ENCODE results near the gene TCEAL8. TPM values are rescaled to one million over a fixed set of nuclear protein-coding genes. Genes with fewer than 3 reads are reported as not detected.
"Not testable (repeated sequence)": the region's sequence is repeated elsewhere in the genome, so short reads cannot be mapped to it uniquely, and the experiment has no call there.

Gene TCEAL8
- polyA plus RNA-seq, 1 donor from 2014 or later, result 41.1 TPM

GRCh38 chrX:103236296-103236695 lies 18.7 kb downstream of the TCEAL8 start:
- Mint-ChIP-seq H3K4me3 (no peak overlapping the region), H3K36me3 (no peaks in the 10 kb centered on the region), H3K4me1 (no peaks in the 10 kb centered on the region)

GRCh38 chrX:103235608-103236007 lies 19.3 kb downstream of the TCEAL8 start:
- not testable (repeated sequence) for H3K27ac Mint-ChIP-seq, H3K4me3 Mint-ChIP-seq, H3K36me3 Mint-ChIP-seq, H3K27me3 Mint-ChIP-seq, H3K9me3 Mint-ChIP-seq, H3K4me1 Mint-ChIP-seq

More at GRCh38 chrX:103236296-103236695, 18.7 kb downstream of the TCEAL8 start:
- Mint-ChIP-seq H3K9me3 (no peaks in the 10 kb centered on the region), H3K27me3 (peaks cover 4% of the 10 kb centered on the region), H3K27ac (no peak overlapping the region)

GRCh38 chrX:103234869-103235268 lies 20.1 kb downstream of the TCEAL8 start:
- H3K9me3 Mint-ChIP-seq, result no peaks in the 10 kb centered on the region
- H3K4me1 Mint-ChIP-seq, result no peaks in the 10 kb centered on the region
- peaks cover 10% of the 10 kb centered on the region for H3K27me3 Mint-ChIP-seq
- H3K27ac Mint-ChIP-seq, result no peak overlapping the region
- H3K36me3 Mint-ChIP-seq, result no peaks in the 10 kb centered on the region
- H3K4me3 Mint-ChIP-seq, result no peak overlapping the region

- Mint-ChIP-seq H3K27me3 (peaks cover 12% of the 10 kb centered on the region), H3K4me3 (no peak overlapping the region), H3K27ac (no peak overlapping the region), H3K9me3 (no peaks in the 10 kb centered on the region), H3K4me1 (no peaks in the 10 kb centered on the region), H3K36me3 (no peaks in the 10 kb centered on the region)
Observed at GRCh38 chrX:103233263-103233662, 21.7 kb downstream of the TCEAL8 start.

GRCh38 chrX:103225918-103226317 lies 29.0 kb downstream of the TCEAL8 start:
- H3K36me3 Mint-ChIP-seq, H3K4me1 Mint-ChIP-seq, H3K9me3 Mint-ChIP-seq, H3K27ac Mint-ChIP-seq, H3K4me3 Mint-ChIP-seq, H3K27me3 Mint-ChIP-seq: not testable (repeated sequence)

DNA sequence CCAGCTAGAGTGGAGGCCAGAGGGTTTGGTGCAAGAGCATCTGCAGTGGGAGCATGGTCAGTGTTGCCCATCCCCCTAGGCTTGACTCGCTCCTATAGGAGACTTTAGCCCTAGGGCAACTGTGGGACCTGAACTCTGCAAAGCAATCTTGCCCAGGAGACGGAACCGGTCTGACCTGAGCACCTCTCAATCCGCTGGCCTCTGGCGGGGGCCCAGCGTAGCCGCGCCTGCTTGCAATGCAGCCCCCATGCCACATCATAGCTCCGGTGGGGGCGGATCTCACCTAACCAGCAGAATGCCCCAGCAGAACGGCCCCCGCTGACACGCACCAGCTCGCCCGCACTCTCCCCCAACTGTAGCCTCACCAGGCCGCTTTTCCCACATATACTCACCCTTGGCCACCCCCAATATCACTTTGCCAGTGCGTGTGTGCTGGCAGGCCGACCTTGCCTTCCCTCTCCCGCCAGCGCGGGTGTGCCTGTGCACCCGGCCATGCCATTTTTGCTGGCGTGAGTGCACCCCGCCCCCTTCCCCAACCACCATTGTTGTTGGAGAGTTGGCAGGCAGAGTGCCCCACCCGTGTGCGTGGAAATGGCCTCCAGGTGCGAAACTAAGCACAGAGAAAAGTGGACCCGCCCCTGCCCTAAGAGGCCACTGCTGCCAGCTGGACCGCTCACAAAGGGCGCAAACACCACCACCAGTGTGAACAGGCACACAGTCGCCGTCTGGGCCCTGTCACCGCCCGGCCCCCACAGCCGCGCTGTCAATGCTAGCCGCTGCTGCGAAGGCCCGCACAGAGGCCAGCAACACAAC lies 34.2 kb downstream of the TCEAL8 start:
- Mint-ChIP-seq H3K4me1 (peaks cover 0 to 1% (median 0%) of the 10 kb centered on the region in 3 donors), H3K27ac (no peak overlapping the region), H3K36me3 (no peaks in the 10 kb centered on the region), H3K4me3 (no peak overlapping the region), H3K27me3 (no peaks in the 10 kb centered on the region), H3K9me3 (peaks cover 0 to 3% (median 0%) of the 10 kb centered on the region in 3 donors)

DNA sequence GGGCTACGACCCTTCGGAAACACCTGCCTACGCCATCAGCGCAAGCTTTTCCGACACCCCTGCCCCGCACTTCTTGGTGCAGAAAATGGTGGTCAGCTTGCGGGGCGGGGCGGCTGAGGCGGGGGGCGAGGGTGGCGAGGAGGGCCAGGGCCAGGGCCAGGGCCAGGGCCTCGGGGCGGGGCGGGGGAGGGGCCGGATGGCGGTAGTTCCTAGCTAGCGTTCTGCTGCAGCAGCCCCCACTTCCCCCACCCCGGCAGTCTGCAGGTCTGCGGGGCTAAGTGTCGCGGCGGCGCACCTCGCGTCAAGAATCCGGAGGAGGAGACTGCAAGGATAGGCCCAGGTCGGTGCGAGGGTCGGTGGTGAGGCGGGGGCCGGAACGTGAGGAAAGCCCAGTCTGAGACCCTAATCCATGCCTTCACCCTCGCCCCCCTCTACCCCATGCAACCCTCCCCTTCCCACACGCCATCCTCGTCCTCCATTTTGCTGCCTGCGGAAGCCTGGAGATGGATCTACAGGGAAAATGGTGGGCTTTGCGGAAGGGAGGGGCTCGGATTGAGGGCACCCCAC lies 39.4 kb downstream of the TCEAL8 start:
- Mint-ChIP-seq H3K4me1 (peaks cover 0 to 4% (median 3%) of the 10 kb centered on the region in 3 donors), H3K9me3 (no peaks in the 10 kb centered on the region), H3K27ac (peak overlapping the region in 1 of 3 donors; percentile 30), H3K4me3 (peak overlapping the region; percentile 67 to 92 (median 84)), H3K27me3 (peaks cover 6% of the 10 kb centered on the region), H3K36me3 (no peaks in the 10 kb centered on the region)

GRCh38 chrX:103214870-103215424 lies 40.0 kb downstream of the TCEAL8 start, which contains the start of gene BEX4:
TSS of gene BEX4 (plus strand) at chrX:103215108. CDS start at chrX:103216154, 1,046 bp downstream.
- H3K4me1 Mint-ChIP-seq, result peaks cover 0 to 4% (median 3%) of the 10 kb centered on the region in 3 donors
- no peaks in the 10 kb centered on the region for H3K9me3 Mint-ChIP-seq
- peak within 1 kb of the TSS; percentile 82 to 92 (median 90) for H3K4me3 Mint-ChIP-seq
- H3K27me3 Mint-ChIP-seq, result peaks cover 6% of the 10 kb centered on the region
- H3K36me3 Mint-ChIP-seq, result no peaks in the 10 kb centered on the region
- H3K27ac Mint-ChIP-seq, result peak within 1 kb of the TSS; percentile 24 to 78 (median 69)

DNA sequence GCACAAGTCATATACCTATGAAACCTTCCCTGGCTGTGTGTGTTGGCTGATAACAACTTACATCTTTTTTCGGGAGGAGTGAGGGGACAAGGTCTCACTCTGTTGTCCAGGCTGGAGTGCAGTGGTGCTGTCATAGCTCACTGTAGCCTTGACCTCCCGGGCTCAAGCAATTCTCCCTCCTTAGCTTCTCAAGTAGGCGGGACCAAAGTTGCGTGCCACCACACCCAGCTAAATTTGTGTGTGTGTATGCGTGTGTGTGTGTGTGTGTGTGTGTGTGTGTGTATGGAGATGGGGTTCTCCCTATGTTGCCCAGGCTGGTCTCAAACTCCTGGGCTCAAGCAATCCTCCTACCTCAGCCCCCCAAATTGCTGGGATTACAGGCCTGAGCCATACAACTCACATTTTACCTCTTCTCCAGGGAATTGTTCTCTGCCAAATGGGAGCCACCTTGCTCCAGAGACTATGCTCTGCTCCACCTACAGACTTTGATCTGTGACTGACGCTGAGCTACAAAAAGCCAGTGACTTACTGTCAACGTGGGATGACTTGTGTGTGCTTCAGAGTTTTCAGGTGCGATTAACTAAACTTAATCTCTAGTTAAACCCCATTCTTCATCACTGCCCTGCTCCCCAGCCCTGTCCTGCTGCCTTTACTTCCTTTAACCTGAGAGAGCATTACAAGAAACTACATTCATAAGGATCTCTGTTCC lies 42.1 kb downstream of the TCEAL8 start:
- no peaks in the 10 kb centered on the region for H3K36me3 Mint-ChIP-seq

GRCh38 chrX:103211012-103211715 lies 43.8 kb downstream of the TCEAL8 start:
- H3K27me3 Mint-ChIP-seq, result peaks cover 7% of the 10 kb centered on the region
- peak overlapping the region in 1 of 4 donors; percentile 68 for H3K4me3 Mint-ChIP-seq
- H3K9me3 Mint-ChIP-seq, result no peaks in the 10 kb centered on the region
- H3K36me3 Mint-ChIP-seq, result no peaks in the 10 kb centered on the region
- peaks cover 0 to 4% (median 3%) of the 10 kb centered on the region in 3 donors for H3K4me1 Mint-ChIP-seq
- H3K27ac Mint-ChIP-seq, result no peak overlapping the region

More for the DNA sequence above, 42.1 kb downstream of the TCEAL8 start:
- Mint-ChIP-seq H3K27me3 (peaks cover 7% of the 10 kb centered on the region), H3K27ac (no peak overlapping the region), H3K4me3 (no peak overlapping the region), H3K9me3 (no peaks in the 10 kb centered on the region), H3K4me1 (peaks cover 0 to 4% (median 3%) of the 10 kb centered on the region in 3 donors)

DNA sequence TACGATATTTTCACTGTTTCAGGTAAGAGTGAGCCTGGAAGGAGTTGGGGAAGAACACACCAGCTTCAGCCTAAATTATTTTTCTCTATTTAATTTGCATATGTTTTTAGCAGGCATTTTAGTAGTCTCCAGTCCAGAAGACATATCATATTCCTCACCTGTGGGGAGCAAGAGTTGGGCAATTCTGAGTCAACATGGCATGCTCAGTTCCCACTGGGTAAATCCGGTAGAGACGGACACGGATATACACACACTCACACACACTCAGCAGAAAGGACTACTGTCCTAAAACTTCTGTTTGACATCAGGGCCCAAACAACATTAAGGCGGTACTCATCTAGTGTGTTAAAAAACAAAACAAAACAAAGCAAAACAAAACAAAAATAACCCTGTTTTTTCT lies 44.9 kb downstream of the TCEAL8 start:
- H3K27ac Mint-ChIP-seq, result peak overlapping the region in 1 of 3 donors; percentile 62
- no peaks in the 10 kb centered on the region for H3K9me3 Mint-ChIP-seq
- no peak overlapping the region for H3K4me3 Mint-ChIP-seq
- peaks cover 7% of the 10 kb centered on the region for H3K27me3 Mint-ChIP-seq
- no peaks in the 10 kb centered on the region for H3K36me3 Mint-ChIP-seq
- peaks cover 0 to 4% (median 3%) of the 10 kb centered on the region in 3 donors for H3K4me1 Mint-ChIP-seq

Other genes with a start within 250 kb of the TCEAL8 start
- gene BEX1, start 191.0 kb downstream of the TCEAL8 start, polyA plus RNA-seq, result not detected
- not detected for gene NXF3, start 162.0 kb downstream of the TCEAL8 start, polyA plus RNA-seq
- gene BEX4, start 40.0 kb downstream of the TCEAL8 start, polyA plus RNA-seq, result 29.5 TPM
- not detected for gene TCEAL5, start 21.6 kb upstream of the TCEAL8 start, polyA plus RNA-seq
- 58.7 TPM for gene BEX2, start 55.8 kb upstream of the TCEAL8 start, polyA plus RNA-seq
- not detected for gene TCEAL7, start 75.1 kb upstream of the TCEAL8 start, polyA plus RNA-seq
- gene TCEAL9, start 101.4 kb upstream of the TCEAL8 start, polyA plus RNA-seq, result 1.3 TPM
- gene BEX3, start 121.4 kb upstream of the TCEAL8 start, polyA plus RNA-seq, result 7.0 TPM